ENCODE data around the gene KRT74. TPM values are rescaled to one million over a fixed set of nuclear protein-coding genes. Genes with fewer than 3 reads are reported as not detected.

KRT74 gene
- total and polyA plus RNA-seq, 2 of the 13 experiments (the other 11 are each of a cell fraction or from before 2014, with no cell fraction given), result not detected

DNA sequence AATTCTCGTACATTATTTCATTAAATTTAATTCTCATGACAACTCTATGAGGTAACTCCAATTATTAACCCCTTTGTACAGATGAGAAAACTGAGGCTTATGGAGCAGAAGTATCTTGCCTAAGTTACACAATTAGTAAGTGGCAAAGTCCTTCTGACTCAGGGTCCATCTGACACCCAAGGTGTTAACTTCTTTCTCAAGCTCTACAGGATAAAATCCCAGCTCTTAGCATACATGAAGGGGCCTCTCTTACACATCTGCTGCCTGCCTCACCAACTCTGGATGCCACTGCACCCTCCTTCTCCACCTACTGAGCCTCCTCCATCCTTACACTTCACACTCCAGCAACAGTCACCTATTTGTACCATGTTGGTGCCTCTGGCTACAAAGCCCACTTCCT, 31.9 kb upstream of the KRT74 start (continued):
- TF ChIP-seq, protein P1, sequence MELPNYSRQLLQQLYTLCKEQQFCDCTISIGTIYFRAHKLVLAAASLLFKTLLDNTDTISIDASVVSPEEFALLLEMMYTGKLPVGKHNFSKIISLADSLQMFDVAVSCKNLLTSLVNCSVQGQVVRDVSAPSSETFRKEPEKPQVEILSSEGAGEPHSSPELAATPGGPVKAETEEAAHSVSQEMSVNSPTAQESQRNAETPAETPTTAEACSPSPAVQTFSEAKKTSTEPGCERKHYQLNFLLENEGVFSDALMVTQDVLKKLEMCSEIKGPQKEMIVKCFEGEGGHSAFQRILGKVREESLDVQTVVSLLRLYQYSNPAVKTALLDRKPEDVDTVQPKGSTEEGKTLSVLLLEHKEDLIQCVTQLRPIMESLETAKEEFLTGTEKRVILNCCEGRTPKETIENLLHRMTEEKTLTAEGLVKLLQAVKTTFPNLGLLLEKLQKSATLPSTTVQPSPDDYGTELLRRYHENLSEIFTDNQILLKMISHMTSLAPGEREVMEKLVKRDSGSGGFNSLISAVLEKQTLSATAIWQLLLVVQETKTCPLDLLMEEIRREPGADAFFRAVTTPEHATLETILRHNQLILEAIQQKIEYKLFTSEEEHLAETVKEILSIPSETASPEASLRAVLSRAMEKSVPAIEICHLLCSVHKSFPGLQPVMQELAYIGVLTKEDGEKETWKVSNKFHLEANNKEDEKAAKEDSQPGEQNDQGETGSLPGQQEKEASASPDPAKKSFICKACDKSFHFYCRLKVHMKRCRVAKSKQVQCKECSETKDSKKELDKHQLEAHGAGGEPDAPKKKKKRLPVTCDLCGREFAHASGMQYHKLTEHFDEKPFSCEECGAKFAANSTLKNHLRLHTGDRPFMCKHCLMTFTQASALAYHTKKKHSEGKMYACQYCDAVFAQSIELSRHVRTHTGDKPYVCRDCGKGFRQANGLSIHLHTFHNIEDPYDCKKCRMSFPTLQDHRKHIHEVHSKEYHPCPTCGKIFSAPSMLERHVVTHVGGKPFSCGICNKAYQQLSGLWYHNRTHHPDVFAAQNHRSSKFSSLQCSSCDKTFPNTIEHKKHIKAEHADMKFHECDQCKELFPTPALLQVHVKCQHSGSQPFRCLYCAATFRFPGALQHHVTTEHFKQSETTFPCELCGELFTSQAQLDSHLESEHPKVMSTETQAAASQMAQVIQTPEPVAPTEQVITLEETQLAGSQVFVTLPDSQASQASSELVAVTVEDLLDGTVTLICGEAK (IDR thresholded peaks at IDR 0.05), result no peak
- TF ChIP-seq, protein P1 (CRISPR knock-in tag; IDR thresholded peaks at IDR 0.05), result no peak
- TF ChIP-seq XBP1 (CRISPR knock-in tag; IDR thresholded peaks at IDR 0.05), result no peak
- TF ChIP-seq, protein P2, sequence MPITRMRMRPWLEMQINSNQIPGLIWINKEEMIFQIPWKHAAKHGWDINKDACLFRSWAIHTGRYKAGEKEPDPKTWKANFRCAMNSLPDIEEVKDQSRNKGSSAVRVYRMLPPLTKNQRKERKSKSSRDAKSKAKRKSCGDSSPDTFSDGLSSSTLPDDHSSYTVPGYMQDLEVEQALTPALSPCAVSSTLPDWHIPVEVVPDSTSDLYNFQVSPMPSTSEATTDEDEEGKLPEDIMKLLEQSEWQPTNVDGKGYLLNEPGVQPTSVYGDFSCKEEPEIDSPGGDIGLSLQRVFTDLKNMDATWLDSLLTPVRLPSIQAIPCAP (CRISPR knock-in tag; IDR thresholded peaks at IDR 0.05; ENCODE audit: low read depth), result no peak
- no peak for TF ChIP-seq ZFYVE20 (CRISPR knock-in tag; IDR thresholded peaks at IDR 0.05; ENCODE audit: borderline replicate concordance, low read depth)

All from HepG2 (cell line).